Cardiac muscle cell (in vitro differentiated cells and primary cell): ENCODE measurements around the gene GARIN5B. TPM values are rescaled to one million over a fixed set of nuclear protein-coding genes. Genes with fewer than 3 reads are reported as not detected.

Experiments
- DNase-seq, 2 donors: peaks; one replicate each; pipeline versions ENCODE4 v3.0.0 to v3.0.0-alpha.2; 2010 to 2017; ENCODE audit warnings: low read depth in 1 of 2, low spot score in 1 of 2
- H3K27ac ChIP-seq: fragments of 200-600 bp; sonication (generic); 2 replicates; pipeline ENCODE4 v1.5.1; 2016
- H3K27me3 ChIP-seq: fragments of 200-600 bp; sonication (generic); 2 replicates; pipeline ENCODE4 v1.6.0; 2016; ENCODE audit warnings: control low read depth
- H3K36me3 ChIP-seq: fragments of 200-600 bp; sonication (generic); 2 replicates; pipeline ENCODE4 v1.5.1; 2016; ENCODE audit warnings: control low read depth
- H3K4me1 ChIP-seq: fragments of 200-600 bp; sonication (generic); 2 replicates; pipeline ENCODE4 v1.8.1; 2017; ENCODE audit warnings: low read depth, mild to moderate bottlenecking, mixed run types
- H3K4me3 ChIP-seq: fragments of 200-600 bp; sonication (generic); 2 replicates; pipeline ENCODE4 v1.5.1; 2016; ENCODE audit warnings: mild to moderate bottlenecking
- H3K9me3 ChIP-seq: fragments of 200-600 bp; sonication (generic); 2 replicates; pipeline ENCODE4 v1.5.1; 2017; ENCODE audit warnings: low read depth, mild to moderate bottlenecking, control low read depth
- polyA plus RNA-seq: library from polyadenylated mRNA; unstranded; fragments of >200 nt; fragmentation: Nextera tagmentation; extraction: Ambion mirVana; gene quantifications from 2 replicates; pipeline ENCODE4 v1.2.1, GENCODE V29; 2016
- total RNA-seq: library from RNA; depleted of rRNA; stranded (reverse); fragments of >200 nt; gene quantifications from 2 replicates; pipeline ENCODE4 v1.2.3, GENCODE V29; 2016
- TF ChIP-seq, protein P1 (sequence below): IDR thresholded peaks from 2 replicates; pipeline ENCODE4 v1.5.1; 2012; ENCODE audit warnings: low read depth, mild to moderate bottlenecking, low read length

The GARIN5B gene
- total and polyA plus RNA-seq, 2 experiments from 2014 or later: not detected

DNA sequence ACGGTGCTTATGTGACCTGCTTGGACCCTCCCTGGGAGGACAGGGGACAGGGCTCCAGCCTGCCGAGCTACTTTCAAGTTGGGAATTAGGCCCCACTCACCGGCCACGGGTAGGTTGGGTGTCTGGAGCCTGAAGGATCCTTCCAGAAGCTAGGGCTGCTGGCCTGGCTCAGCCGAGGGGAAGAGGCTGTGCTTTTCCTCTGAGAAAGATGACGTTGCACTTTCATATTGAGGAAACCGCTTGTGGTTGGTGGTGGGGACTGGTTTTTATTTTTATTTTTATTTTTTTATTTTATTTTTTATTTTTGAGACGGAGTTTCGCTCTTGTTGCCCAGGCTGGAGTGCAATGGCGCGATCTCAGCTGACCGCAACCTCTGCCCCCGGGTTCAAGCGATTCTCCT is 37.9 kb downstream of the GARIN5B start, which contains the start of gene TMEM150B:
TMEM150B (minus strand) TSS at position 170 of the 400 bp plus-strand sequence. CDS start 4,305 bp downstream, outside the sequence.
- Histone ChIP-seq H3K4me3 (no peak within 1 kb of the TSS), H3K27ac (no peak within 1 kb of the TSS), H3K36me3 (no peaks in the 10 kb centered on the region), H3K9me3 (no peaks in the 10 kb centered on the region), H3K27me3 (no peaks in the 10 kb centered on the region), H3K4me1 (no peaks in the 10 kb centered on the region)
- TF ChIP-seq, protein P1, sequence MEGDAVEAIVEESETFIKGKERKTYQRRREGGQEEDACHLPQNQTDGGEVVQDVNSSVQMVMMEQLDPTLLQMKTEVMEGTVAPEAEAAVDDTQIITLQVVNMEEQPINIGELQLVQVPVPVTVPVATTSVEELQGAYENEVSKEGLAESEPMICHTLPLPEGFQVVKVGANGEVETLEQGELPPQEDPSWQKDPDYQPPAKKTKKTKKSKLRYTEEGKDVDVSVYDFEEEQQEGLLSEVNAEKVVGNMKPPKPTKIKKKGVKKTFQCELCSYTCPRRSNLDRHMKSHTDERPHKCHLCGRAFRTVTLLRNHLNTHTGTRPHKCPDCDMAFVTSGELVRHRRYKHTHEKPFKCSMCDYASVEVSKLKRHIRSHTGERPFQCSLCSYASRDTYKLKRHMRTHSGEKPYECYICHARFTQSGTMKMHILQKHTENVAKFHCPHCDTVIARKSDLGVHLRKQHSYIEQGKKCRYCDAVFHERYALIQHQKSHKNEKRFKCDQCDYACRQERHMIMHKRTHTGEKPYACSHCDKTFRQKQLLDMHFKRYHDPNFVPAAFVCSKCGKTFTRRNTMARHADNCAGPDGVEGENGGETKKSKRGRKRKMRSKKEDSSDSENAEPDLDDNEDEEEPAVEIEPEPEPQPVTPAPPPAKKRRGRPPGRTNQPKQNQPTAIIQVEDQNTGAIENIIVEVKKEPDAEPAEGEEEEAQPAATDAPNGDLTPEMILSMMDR: no peak
- no peak for DNase-seq

DNA sequence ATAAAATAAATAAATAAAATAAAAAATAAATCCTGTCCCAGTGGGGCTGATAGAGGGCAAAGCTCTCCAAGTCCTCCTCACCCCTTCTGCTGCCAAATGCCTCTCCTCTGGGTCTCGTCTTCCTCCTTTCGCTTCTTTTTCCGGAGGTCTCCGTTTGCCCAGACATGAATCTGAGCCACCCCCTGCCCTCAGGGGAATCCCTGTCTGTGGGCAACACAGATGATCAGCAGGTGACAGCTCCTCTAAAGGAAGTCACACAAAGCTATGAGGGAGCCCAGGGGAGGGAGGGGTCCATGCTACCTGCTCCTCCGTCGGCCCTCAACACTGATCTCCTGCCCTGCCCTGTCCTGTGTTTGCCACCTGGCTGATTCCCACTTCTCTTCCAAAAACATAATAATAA is 38.4 kb downstream of the GARIN5B start:
- no peaks in the 10 kb centered on the region for H3K36me3 ChIP-seq
- TF ChIP-seq, protein P1: no peak
- no peaks in the 10 kb centered on the region for H3K27me3 ChIP-seq
- DNase-seq: no peak
- no peaks in the 10 kb centered on the region for H3K4me1 ChIP-seq
- H3K27ac ChIP-seq: no peak overlapping the region
- H3K9me3 ChIP-seq: no peaks in the 10 kb centered on the region
- H3K4me3 ChIP-seq: no peak overlapping the region

GRCh38 chr19:55322204-55322885 is 40.7 kb downstream of the GARIN5B start:
- Histone ChIP-seq H3K36me3 (no peaks in the 10 kb centered on the region), H3K27ac (no peak overlapping the region), H3K9me3 (no peaks in the 10 kb centered on the region), H3K4me3 (no peak overlapping the region), H3K4me1 (no peaks in the 10 kb centered on the region), H3K27me3 (no peaks in the 10 kb centered on the region)
- no peak for DNase-seq
- TF ChIP-seq, protein P1: no peak

GRCh38 chr19:55321466-55322137 is 41.5 kb downstream of the GARIN5B start:
- TF ChIP-seq, protein P1: no peak
- Histone ChIP-seq H3K27me3 (no peaks in the 10 kb centered on the region), H3K9me3 (no peaks in the 10 kb centered on the region), H3K4me1 (no peaks in the 10 kb centered on the region), H3K27ac (no peak overlapping the region), H3K36me3 (no peaks in the 10 kb centered on the region), H3K4me3 (no peak overlapping the region)
- DNase-seq: no peak

DNA sequence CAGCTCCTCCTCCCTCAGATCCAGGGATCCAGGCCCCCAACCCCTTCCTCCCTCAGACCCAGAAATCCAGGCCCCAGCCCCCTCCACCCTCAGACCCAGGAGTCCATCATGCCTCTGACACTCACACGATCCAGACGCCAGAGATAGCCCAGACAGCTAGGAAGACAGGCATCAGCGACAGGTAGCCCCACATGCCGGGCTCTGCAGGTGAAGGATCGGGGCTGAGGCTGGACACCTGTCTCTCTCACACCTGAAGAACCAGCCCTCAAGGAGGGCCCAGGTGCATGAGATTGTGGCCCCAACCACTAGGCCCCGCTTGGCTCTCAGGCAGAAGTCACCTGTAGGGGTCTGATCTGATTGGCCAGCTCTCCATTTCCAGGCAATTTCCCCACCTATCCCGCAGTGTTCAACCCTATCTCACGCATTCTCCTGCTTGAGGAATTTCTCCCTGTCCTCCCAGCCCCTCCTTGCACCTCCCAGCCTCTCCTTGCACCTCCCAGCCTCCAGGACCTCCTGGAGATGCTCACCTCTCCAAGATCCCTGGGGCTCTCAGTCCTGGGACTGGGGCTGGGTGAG is 42.1 kb downstream of the GARIN5B start:
- TF ChIP-seq, protein P1: no peak
- no peaks in the 10 kb centered on the region for H3K27me3 ChIP-seq
- H3K4me1 ChIP-seq: no peaks in the 10 kb centered on the region
- DNase-seq: no peak
- H3K36me3 ChIP-seq: no peaks in the 10 kb centered on the region
- H3K4me3 ChIP-seq: no peak overlapping the region
- no peaks in the 10 kb centered on the region for H3K9me3 ChIP-seq
- H3K27ac ChIP-seq: no peak overlapping the region
